Mucosa of stomach (tissue), 1 donor: ENCODE data around the gene TMA7.

Experiments
- H3K27me3 ChIP-seq: one replicate; pipeline ENCODE4 v1.7.0; 2013; ENCODE audit warnings: mild to moderate bottlenecking, low read length; ENCODE audit not compliant: control insufficient read depth, insufficient read depth
- H3K36me3 ChIP-seq: one replicate; pipeline ENCODE4 v1.7.0; 2013; ENCODE audit warnings: low read length; ENCODE audit not compliant: control insufficient read depth, insufficient read depth
- H3K4me1 ChIP-seq: one replicate; pipeline ENCODE4 v1.7.0; 2013; ENCODE audit warnings: mild to moderate bottlenecking, low read length; ENCODE audit not compliant: control insufficient read depth, insufficient read depth
- H3K4me3 ChIP-seq: one replicate; pipeline ENCODE4 v1.7.0; 2013; ENCODE audit warnings: low read length
- H3K9ac ChIP-seq: one replicate; pipeline ENCODE4 v1.7.0; 2013; ENCODE audit warnings: mild to moderate bottlenecking, low read length, moderate library complexity
- H3K9me3 ChIP-seq: one replicate; pipeline ENCODE4 v1.7.0; 2013; ENCODE audit warnings: mild to moderate bottlenecking, low read length, moderate library complexity; ENCODE audit not compliant: control insufficient read depth
- donor health status: Pancreatic carcinoma.

TMA7 gene

DNA sequence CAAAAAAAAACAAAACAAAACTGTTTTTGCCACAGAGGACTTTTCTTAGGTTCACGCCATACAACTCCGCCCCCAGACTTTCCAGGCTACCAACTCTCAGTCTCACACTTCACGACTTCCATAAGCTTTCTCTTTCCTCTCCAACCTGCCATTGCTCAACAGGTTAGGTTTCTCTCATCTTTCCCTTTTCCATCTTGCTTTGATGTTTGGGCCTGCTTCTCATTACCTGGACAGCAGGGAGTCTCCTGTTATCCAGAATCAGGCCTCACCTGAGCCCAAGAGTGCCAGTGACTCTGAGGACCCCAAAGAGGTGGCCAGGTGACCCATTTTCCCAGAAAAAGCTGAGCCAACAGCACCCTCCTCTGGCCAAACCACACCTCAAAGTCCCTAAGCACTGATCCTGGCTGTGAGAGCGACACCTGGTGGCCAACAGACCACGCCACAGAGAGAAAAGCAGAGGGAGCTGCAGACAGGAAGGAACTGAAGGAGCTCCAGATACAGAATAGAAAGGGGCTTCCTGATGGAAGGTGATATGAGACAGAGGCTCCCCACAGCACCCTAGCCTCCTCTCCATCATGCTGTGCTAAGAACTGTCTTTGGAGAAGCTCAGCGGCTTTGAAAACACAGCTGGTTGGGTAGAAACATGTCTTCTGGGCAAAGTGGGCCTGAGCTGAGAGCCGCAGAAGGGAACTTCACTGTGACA is 4.1 kb upstream of the TMA7 start:
- no peak overlapping the region for H3K4me3 ChIP-seq
- peaks cover 36% of the 10 kb centered on the region for H3K4me1 ChIP-seq
- peak overlapping the region; percentile 29 for H3K9ac ChIP-seq
- H3K36me3 ChIP-seq = no peaks in the 10 kb centered on the region
- H3K9me3 ChIP-seq = no peaks in the 10 kb centered on the region
- no peaks in the 10 kb centered on the region for H3K27me3 ChIP-seq

DNA sequence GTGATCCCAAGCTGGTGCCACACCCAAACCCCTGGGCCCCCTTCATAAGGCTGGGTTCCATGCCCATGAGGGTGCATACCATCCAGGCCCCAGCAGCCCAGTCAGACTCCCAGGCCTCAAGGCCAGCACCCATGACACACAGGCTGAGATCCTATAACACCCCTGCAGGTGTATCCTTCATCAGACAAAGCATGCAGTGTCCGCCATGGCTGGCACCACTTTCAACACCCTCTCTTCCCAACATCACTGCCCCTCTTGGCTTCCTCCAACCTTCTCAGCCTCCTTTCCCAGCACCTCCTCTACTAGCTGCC is 3.6 kb upstream of the TMA7 start:
- H3K9ac ChIP-seq = no peak overlapping the region
- H3K4me3 ChIP-seq = no peak overlapping the region
- H3K4me1 ChIP-seq = peaks cover 35% of the 10 kb centered on the region
- H3K36me3 ChIP-seq = no peaks in the 10 kb centered on the region
- no peaks in the 10 kb centered on the region for H3K27me3 ChIP-seq
- H3K9me3 ChIP-seq = no peaks in the 10 kb centered on the region

DNA sequence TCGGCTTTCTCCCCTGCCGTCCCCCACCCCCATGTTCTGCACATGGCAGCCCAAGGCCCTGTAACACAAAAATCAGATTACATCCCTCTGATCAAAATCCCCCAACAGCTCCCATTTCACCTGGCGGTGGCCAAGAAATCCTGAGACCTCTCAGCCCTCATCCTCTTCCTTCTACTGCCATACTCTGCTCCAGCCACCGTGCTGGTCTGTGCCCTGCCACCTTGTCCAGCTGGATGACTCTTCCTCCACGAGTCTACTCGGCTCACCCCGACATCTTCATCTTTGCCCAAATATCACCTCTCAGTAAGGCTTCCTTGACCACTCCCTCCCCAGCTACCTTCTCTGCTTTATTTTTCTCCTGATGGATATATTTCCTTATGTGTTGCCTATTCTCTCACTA is 3.2 kb upstream of the TMA7 start:
- H3K9ac ChIP-seq = no peak overlapping the region
- H3K4me3 ChIP-seq = no peak overlapping the region
- no peaks in the 10 kb centered on the region for H3K27me3 ChIP-seq
- H3K9me3 ChIP-seq = no peaks in the 10 kb centered on the region
- no peaks in the 10 kb centered on the region for H3K36me3 ChIP-seq
- peaks cover 39% of the 10 kb centered on the region for H3K4me1 ChIP-seq

DNA sequence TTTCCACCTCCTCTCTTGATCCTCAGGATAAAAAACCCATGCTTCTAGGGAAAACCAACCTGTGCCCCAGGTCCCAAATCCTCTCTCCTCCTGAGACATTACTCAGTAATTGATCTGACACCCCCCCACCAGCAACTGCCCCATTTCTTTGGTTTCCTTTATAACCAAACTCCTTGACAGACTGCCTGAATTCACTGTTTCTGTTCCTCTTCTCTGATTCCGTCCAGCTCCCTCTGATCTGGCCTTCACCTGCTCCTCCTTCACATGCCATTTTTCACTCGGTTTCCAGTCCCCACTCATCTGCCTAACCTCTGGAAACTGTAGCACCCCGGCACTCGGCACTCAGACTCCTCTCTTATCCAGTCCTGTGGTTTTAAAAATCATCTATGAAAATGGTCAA is 2.2 kb upstream of the TMA7 start:
- H3K9me3 ChIP-seq = no peaks in the 10 kb centered on the region
- no peak overlapping the region for H3K9ac ChIP-seq
- no peaks in the 10 kb centered on the region for H3K27me3 ChIP-seq
- no peak overlapping the region for H3K4me3 ChIP-seq
- peaks cover 37% of the 10 kb centered on the region for H3K4me1 ChIP-seq
- H3K36me3 ChIP-seq = no peaks in the 10 kb centered on the region

DNA sequence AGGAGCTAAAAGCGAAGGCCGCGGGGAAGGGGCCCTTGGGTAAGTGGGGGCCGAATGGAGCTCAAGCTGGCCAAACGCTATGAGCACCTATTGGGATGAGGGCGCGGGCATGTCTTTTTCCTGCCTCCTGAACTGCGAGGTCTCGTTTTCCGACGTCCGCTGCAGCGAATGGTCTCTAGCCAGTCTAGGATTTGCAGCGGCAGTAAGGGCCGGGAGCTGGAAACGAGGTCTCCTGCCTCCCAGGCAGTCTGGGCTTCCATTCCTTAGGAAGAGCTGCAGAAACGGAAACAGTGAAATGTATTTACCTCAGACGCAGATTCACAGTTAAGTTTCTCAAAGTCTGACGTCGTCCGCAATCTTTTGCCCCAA is 517 bp downstream of the TMA7 start:
- Histone ChIP-seq H3K36me3 (no peaks in the 10 kb centered on the region), H3K4me3 (peak overlapping the region; percentile 98), H3K9ac (peak overlapping the region; percentile 93), H3K4me1 (peaks cover 14% of the 10 kb centered on the region), H3K9me3 (no peaks in the 10 kb centered on the region), H3K27me3 (no peaks in the 10 kb centered on the region)

DNA sequence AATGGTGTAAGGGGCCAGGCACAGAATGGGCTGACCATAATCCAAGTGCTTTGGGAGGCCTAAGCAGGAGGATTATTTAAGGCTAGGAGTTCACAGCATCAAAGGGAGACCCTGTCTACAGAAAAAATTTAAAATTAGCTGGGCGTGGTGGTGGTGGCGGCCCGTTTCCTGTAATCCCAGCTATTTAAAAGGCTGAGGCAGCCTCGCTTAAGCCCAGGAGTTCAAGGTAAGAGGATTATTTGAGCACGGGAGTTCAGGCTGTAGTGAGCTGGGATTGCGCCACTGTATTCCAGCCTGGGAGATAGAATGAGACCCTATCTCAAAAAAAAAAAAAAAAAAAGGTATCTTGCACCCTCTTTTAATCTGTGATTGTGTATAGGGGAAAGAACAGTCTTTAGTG is 1.9 kb downstream of the TMA7 start:
- H3K36me3 ChIP-seq = no peaks in the 10 kb centered on the region
- peaks cover 7% of the 10 kb centered on the region for H3K4me1 ChIP-seq
- no peaks in the 10 kb centered on the region for H3K27me3 ChIP-seq
- no peaks in the 10 kb centered on the region for H3K9me3 ChIP-seq
- H3K9ac ChIP-seq = peak overlapping the region; percentile 18
- no peak overlapping the region for H3K4me3 ChIP-seq

DNA sequence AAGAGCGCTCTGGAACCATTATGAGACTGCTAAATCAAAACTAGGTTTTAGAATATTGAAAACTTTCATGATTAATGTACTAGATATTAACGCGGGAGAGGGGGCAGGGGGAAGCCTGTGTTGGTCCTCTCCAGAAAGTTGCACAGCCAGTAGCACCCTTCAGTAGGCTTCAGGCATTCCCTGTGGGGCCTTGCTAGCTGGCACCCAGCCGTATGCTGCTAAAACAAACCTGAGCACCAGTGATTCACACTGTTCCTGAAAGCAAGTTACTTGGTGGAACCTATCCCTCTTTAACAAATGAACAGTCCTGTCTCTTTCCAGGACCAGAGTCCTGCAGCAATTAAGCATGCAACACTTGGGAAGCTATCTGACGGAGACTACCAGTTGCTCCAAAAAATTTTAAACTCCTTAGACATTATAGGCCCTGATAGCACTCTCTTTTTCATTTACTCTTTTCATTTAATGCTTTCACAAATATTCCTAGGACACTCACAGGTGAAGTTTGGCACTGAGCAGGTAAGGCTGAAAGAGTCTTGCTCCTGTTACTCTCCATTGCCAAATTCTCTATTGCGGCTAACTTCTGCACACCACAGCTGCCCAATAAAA is 5.3 kb downstream of the TMA7 start:
- no peak overlapping the region for H3K9ac ChIP-seq
- H3K9me3 ChIP-seq = no peaks in the 10 kb centered on the region
- peak overlapping the region; percentile 80 for H3K4me3 ChIP-seq
- no peaks in the 10 kb centered on the region for H3K27me3 ChIP-seq
- peaks cover 13% of the 10 kb centered on the region for H3K4me1 ChIP-seq
- no peaks in the 10 kb centered on the region for H3K36me3 ChIP-seq

DNA sequence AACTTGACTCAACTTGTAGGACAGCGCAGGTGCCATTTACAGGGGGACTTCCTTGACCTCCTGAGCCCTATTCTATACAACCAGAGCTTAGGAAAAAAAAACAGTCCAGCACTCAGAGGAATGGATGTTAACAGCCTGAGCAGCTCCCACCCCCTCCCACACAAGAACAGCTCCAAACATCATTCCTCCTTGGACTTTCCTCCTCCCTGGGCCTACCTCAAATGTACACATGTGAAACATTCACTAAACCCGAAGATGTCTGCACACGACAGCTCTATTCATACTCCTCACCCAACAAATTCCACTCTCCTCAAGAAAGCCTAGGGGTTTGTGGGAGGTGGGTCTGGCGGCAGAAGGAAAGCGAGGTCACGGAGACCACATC is 6.0 kb downstream of the TMA7 start:
- H3K9ac ChIP-seq = peak overlapping the region; percentile 80

DNA sequence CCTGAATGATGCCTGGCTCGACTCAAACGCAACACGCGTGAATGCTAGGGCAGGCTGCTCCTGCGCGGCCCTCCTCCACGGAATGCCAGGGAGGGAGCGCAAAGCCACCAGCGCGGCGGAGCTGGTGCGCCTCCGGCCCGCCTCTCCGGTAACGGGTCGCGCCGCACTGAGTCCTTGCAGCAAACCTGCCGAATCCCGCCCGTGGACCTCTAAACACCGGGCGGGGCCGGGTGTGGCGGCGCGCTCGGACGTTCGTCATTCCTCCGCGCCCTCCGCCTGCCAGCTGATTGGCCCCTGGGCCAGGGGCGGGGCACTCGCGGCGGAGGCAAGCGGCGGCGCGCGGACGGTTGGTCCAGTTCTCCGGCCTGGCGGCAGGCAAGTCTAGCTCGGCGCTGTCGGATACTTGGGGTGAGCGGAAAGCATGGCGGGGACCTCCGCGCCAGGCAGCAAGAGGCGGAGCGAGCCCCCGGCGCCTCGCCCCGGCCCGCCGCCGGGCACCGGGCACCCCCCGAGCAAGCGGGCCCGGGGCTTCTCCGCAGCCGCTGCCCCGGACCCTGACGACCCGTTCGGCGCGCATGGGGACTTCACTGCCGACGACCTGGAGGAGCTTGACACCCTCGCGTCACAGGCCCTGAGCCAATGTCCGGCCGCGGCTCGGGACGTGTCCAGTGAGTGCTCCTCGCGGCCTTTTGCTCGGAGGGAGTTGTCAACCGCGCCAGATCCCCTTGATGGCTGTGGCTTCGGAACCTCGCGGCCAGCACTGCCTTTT is 6.6 kb downstream of the TMA7 start, which contains the start of gene ATRIP:
Gene ATRIP (plus strand): TSS at position 313 of the 769 bp plus-strand sequence. CDS start 109 bp downstream, at position 422.
- no peaks in the 10 kb centered on the region for H3K27me3 ChIP-seq
- no peaks in the 10 kb centered on the region for H3K36me3 ChIP-seq
- peak within 1 kb of the TSS; percentile 80 for H3K9ac ChIP-seq
- H3K4me1 ChIP-seq = peaks cover 9% of the 10 kb centered on the region
- H3K4me3 ChIP-seq = peak within 1 kb of the TSS; percentile 80
- H3K9me3 ChIP-seq = no peaks in the 10 kb centered on the region

More for the DNA sequence above, 6.0 kb downstream of the TMA7 start:
- H3K4me3 ChIP-seq = peak overlapping the region; percentile 80
- H3K4me1 ChIP-seq = peaks cover 13% of the 10 kb centered on the region
- H3K27me3 ChIP-seq = no peaks in the 10 kb centered on the region
- no peaks in the 10 kb centered on the region for H3K36me3 ChIP-seq
- H3K9me3 ChIP-seq = no peaks in the 10 kb centered on the region

DNA sequence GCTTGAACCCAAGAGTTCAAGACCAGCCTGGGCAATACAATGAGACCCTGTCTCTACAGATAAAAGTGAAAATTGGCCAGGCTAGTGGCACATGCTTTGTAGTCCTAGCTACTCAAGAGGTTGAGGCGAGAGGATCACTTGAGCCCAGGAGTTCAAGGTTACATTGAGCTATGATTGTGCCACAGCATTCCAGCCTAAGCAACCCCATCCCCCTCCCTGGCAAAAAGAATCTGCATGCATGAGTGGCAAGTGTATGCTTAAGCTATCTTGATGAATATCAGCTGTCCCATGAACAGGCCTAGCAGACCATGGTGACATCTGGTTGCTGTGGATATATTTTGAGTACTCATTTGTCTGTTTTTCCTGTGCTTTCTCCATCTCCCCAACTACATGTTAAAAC is 11.2 kb downstream of the TMA7 start:
- Histone ChIP-seq H3K27me3 (no peaks in the 10 kb centered on the region), H3K4me1 (peaks cover 5% of the 10 kb centered on the region), H3K4me3 (no peak overlapping the region), H3K9ac (no peak overlapping the region), H3K9me3 (no peaks in the 10 kb centered on the region), H3K36me3 (no peaks in the 10 kb centered on the region)

DNA sequence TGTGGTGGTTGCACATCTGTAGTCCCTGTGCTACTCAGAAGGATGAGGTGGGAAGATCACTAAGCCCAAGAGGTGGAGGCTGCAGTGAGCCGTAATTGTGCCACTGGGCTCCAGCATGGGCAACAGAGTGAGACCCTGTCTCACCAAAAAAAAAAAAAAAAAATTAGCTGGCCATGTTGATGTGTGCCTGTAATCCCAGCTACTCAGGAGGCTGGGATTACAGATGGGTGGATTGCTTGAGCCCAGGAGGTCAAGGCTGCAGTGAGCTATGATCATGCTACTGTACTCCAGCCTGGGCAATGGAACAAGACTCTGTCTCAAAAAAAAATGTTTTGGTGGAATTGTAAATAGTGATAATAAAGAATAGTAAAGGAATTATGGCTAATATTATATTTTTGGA is 16.4 kb downstream of the TMA7 start:
- H3K4me1 ChIP-seq = no peaks in the 10 kb centered on the region
- no peak overlapping the region for H3K9ac ChIP-seq
- no peaks in the 10 kb centered on the region for H3K36me3 ChIP-seq
- H3K4me3 ChIP-seq = no peak overlapping the region
- no peaks in the 10 kb centered on the region for H3K9me3 ChIP-seq
- H3K27me3 ChIP-seq = no peaks in the 10 kb centered on the region

DNA sequence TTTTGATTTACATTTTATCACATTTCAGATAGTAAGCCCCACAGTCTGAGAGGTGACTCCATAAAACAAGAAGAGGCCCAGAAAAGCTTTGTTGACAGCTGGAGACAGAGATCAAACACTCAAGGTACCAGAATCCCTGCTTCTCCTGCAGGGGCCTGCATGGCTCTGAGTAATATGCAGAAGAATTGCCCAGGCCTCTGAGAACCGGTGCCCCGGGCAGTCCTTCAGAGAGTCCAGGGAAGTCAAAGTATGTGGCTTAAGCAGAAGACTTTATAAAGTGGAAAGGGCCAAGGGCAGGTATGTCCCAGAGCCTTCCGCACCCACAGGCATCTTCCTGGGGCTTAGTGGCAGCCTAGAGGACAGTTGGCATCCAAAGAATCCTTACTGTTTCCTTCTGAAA is 19.3 kb downstream of the TMA7 start:
- Histone ChIP-seq H3K9me3 (no peaks in the 10 kb centered on the region), H3K4me3 (no peak overlapping the region), H3K36me3 (no peaks in the 10 kb centered on the region), H3K27me3 (no peaks in the 10 kb centered on the region), H3K9ac (no peak overlapping the region), H3K4me1 (no peaks in the 10 kb centered on the region)
